ENCODE results near the gene DUS4L.

The DUS4L gene

GRCh38 chr7:107560898-107561516 is 2.8 kb upstream of the DUS4L start:
- H3K27me3 ChIP-seq (ENCODE audit: insufficient read depth, low read length): no peaks in the 10 kb centered on the region
- H3K4me3 ChIP-seq (ENCODE audit: low read depth, low read length, poor library complexity, severe bottlenecking): peak overlapping the region; percentile 9
- no peaks in the 10 kb centered on the region for H4K20me1 ChIP-seq (ENCODE audit: insufficient read depth, low read length)
- H3K9me2 ChIP-seq (ENCODE audit: low read depth, low read length): no peaks in the 10 kb centered on the region
- H3K9ac ChIP-seq (ENCODE audit: low read length): no peak overlapping the region; the same call in 1 of the 2 replicates
- no peak overlapping the region for H3K27ac ChIP-seq (ENCODE audit: low read depth, low read length, poor library complexity, severe bottlenecking)
- H3F3A ChIP-seq (ENCODE audit: insufficient read depth, low read length): no peaks in the 10 kb centered on the region
- H3K36me3 ChIP-seq (ENCODE audit: insufficient read depth, low read length): peaks cover 26% of the 10 kb centered on the region; the same call in 1 of the 2 replicates
- no peaks in the 10 kb centered on the region for H3K9me3 ChIP-seq (ENCODE audit: low read length)
- no peak overlapping the region for H2AFZ ChIP-seq (ENCODE audit: low read length)
- peaks cover 42% of the 10 kb centered on the region for H3K79me2 ChIP-seq (ENCODE audit: insufficient read depth, low read length)
- peaks cover 54% of the 10 kb centered on the region for H3K4me1 ChIP-seq (ENCODE audit: insufficient read depth, low read length, severe bottlenecking)
- H3K4me2 ChIP-seq (ENCODE audit: low read length): peak overlapping the region; percentile 39
- TF ChIP-seq CTCF (IDR thresholded peaks at IDR 0.05; ENCODE audit: low read length) (no peak), EZH2 (IDR thresholded peaks at IDR 0.05; ENCODE audit: borderline replicate concordance, low read length) (no peak)

DNA sequence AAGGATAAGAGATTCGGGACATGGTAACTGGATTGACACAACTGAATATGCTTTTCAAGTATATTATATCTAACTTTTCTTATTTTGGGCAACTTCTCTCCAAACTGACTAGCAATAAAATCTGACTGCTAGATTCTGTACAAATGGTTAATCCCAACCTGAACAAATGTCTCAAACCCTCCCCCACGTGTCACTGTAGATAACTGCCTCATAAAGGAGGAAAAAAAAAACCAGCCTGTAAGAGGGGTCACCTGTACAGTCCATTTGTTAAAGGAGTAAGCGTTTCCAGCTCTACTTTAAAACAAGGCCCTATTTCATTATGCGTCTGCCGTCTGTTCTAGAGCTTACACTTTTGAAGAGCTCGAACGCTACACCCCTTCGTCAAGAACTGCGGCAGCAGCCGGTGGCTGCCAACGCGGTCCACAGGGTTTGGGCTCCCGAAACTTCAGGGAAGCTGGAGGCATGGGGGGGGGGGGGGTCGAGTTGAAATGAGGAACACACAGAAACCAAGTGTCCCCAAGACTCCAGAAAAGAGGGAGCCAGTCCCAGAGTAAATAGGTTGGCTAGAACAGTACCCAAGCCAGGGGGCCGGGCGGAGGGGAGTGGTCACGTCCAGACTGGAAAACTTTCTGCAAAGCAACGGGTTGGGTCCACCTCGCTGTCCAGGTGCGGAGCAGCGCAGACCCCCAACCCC is 543 bp upstream of the DUS4L start:
- H3K27ac ChIP-seq (ENCODE audit: low read depth, low read length, poor library complexity, severe bottlenecking): no peak overlapping the region

DNA sequence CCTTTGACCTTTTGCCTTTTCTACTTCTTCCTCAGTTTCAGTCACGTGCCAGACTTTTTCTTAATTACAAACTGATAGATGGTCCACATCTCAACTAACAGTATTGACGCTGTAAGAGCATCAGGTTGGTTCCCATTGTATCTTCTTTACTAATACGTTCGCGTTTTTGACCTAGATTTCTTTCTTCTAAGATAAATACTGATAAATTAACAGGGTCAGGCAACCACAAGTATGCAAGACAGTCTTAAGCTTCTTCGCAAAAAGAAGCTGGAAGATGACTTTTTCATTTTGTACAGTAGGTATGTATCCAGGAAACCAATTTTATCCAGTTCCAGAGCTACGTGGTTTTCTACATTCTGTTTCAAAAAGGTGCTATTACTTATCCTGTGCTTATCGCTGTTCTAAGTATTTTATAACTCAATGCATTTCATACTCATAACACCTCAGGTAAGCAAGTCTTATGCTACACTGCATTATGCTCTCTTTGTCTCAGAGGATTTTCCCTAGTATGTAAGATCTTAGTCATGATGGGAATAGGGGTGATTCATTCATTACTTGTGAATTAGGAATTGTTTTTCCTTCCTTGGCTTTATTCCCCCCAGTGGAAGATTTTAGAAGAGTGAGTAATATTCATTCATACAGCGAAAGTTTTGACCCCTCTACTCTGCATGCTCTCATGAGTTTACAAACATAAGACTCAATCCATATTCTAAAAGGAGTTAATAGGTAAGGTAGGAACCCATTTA is 955 bp downstream of the DUS4L start:
- no peaks in the 10 kb centered on the region for H3K9me2 ChIP-seq (ENCODE audit: low read depth, low read length)
- H3K9ac ChIP-seq (ENCODE audit: low read length): peak overlapping the region; percentile 84
- H4K20me1 ChIP-seq (ENCODE audit: insufficient read depth, low read length): no peaks in the 10 kb centered on the region
- H3K9me3 ChIP-seq (ENCODE audit: low read length): no peaks in the 10 kb centered on the region
- H3K27me3 ChIP-seq (ENCODE audit: insufficient read depth, low read length): no peaks in the 10 kb centered on the region
- H3K4me1 ChIP-seq (ENCODE audit: insufficient read depth, low read length, severe bottlenecking): peaks cover 53% of the 10 kb centered on the region
- H3K4me2 ChIP-seq (ENCODE audit: low read length): peak overlapping the region; percentile 92
- peak overlapping the region; percentile 65 for H2AFZ ChIP-seq (ENCODE audit: low read length)
- H3K36me3 ChIP-seq (ENCODE audit: insufficient read depth, low read length): peaks cover 27% of the 10 kb centered on the region; the same call in 1 of the 2 replicates
- no peaks in the 10 kb centered on the region for H3F3A ChIP-seq (ENCODE audit: insufficient read depth, low read length)
- H3K27ac ChIP-seq (ENCODE audit: low read depth, low read length, poor library complexity, severe bottlenecking): peak overlapping the region; percentile 49
- H3K4me3 ChIP-seq (ENCODE audit: low read depth, low read length, poor library complexity, severe bottlenecking): peak overlapping the region; percentile 79
- TF ChIP-seq EZH2 (IDR thresholded peaks at IDR 0.05; ENCODE audit: borderline replicate concordance, low read length) (no peak), CTCF (IDR thresholded peaks at IDR 0.05; ENCODE audit: low read length) (no peak)
- peaks cover 32% of the 10 kb centered on the region for H3K79me2 ChIP-seq (ENCODE audit: insufficient read depth, low read length)

More for the DNA sequence above, 543 bp upstream of the DUS4L start:
- Histone ChIP-seq H3K79me2 (ENCODE audit: insufficient read depth, low read length) (peaks cover 42% of the 10 kb centered on the region), H3K4me1 (ENCODE audit: insufficient read depth, low read length, severe bottlenecking) (peaks cover 54% of the 10 kb centered on the region), H3K36me3 (ENCODE audit: insufficient read depth, low read length) (peaks cover 20% of the 10 kb centered on the region; the same call in 1 of the 2 replicates), H3K9me2 (ENCODE audit: low read depth, low read length) (no peaks in the 10 kb centered on the region), H4K20me1 (ENCODE audit: insufficient read depth, low read length) (no peaks in the 10 kb centered on the region), H3K27me3 (ENCODE audit: insufficient read depth, low read length) (no peaks in the 10 kb centered on the region), H3K4me2 (ENCODE audit: low read length) (peak overlapping the region; percentile 92), H3F3A (ENCODE audit: insufficient read depth, low read length) (no peaks in the 10 kb centered on the region), H2AFZ (ENCODE audit: low read length) (peak overlapping the region; percentile 26; the same call in 1 of the 2 replicates), H3K9me3 (ENCODE audit: low read length) (no peaks in the 10 kb centered on the region), H3K4me3 (ENCODE audit: low read depth, low read length, poor library complexity, severe bottlenecking) (peak overlapping the region; percentile 79), H3K9ac (ENCODE audit: low read length) (peak overlapping the region; percentile 84)
- no peak for TF ChIP-seq EZH2 (IDR thresholded peaks at IDR 0.05; ENCODE audit: borderline replicate concordance, low read length)

All from OCI-LY1 (cell line).